Measurements from ENCODE around the gene NBPF3. TPM values are rescaled to one million over a fixed set of nuclear protein-coding genes. Genes with fewer than 3 reads are reported as not detected.
"Not testable (repeated sequence)": the region's sequence is repeated elsewhere in the genome, so short reads cannot be mapped to it uniquely, and the experiment has no call there.

The NBPF3 gene
- total RNA-seq, 2 experiments from 2014 or later: 7.9 to 9.4 TPM

GRCh38 chr1:21439345-21439720 is 604 bp upstream of the NBPF3 start:
- POLR2A ChIA-PET: no interaction called here
- H3K27me3 Mint-ChIP-seq: peaks cover 6% of the 10 kb centered on the region
- H3K4me3 Mint-ChIP-seq: peak overlapping the region; percentile 78
- peak overlapping the region; percentile 83 for H3K27ac Mint-ChIP-seq
- ATAC-seq (no peak), DNase-seq (no peak)
- H3K4me1 Mint-ChIP-seq (ENCODE audit: low read depth): peaks cover 13% of the 10 kb centered on the region
- intact Hi-C loops (cut with micrococcal nuclease): no loop called here
- H3K9me3 Mint-ChIP-seq: no peaks in the 10 kb centered on the region
- CTCF ChIA-PET: no interaction called here
- TF ChIP-seq CTCF (IDR thresholded peaks at IDR 0.05): no peak
- no peaks in the 10 kb centered on the region for H3K36me3 Mint-ChIP-seq (ENCODE audit: low read depth)

DNA sequence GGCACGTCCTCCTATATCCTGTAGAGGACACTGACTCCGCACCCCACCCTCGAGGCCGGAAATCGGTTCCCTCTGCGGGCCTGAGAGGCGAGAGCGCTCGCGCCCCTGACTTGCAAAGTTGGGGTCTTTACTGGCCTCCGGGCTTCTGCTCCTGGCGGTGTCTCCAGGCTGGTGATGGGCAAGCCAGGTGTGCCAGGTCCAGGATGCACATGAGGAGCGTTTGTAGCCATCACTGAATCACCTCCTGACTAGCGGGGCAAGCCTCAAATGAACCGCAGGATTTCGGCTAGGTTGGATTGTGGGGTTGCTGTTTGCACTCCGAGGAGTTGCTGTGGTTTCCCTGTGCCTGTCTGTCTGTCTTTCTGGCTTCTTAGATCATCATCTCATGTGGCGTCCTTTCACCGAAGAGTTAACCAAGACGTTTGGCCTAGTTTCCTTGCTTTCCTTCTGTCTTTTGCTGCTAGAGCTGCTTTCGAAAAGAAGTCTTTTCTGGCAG is 741 bp downstream of the NBPF3 start:
- H3K27me3 Mint-ChIP-seq; H3K36me3 Mint-ChIP-seq (ENCODE audit: low read depth); intact Hi-C loops (cut with micrococcal nuclease); POLR2A ChIA-PET; H3K9me3 Mint-ChIP-seq: not testable (repeated sequence)
- H3K4me3 Mint-ChIP-seq: peak overlapping the region; percentile 78
- CTCF ChIA-PET: interaction anchor here (1.3 kb wide), 1 partner anchor 170 kb away, joined by 5 read pairs; no protein-coding TSS in a partner anchor
- H3K27ac Mint-ChIP-seq: peak overlapping the region; percentile 57
- peak; percentile 69 for DNase-seq
- peak; percentile 35 for ATAC-seq
- peaks cover 13% of the 10 kb centered on the region for H3K4me1 Mint-ChIP-seq (ENCODE audit: low read depth)

DNA sequence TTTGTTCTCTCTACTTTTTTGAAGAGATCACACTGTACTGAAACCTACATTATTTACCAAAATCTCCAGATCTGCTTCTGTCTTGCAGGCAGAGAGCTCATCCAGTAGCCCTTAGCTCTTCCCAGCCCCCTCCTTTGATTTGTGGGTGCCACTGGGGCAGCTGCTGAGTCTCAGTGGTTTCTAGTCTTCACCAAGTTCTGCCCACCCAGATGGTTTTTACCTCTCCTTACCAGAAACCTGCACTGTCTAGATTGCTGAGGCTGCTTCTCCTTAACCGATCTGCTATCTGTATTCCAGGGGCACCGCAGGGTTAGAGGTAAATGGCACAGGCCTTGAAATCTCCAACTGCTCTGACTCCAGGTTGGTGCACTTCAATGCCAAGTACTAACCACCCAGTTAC is 6.7 kb downstream of the NBPF3 start:
- peaks cover 12% of the 10 kb centered on the region for H3K36me3 Mint-ChIP-seq (ENCODE audit: low read depth)
- H3K27ac Mint-ChIP-seq: not testable (repeated sequence)

DNA sequence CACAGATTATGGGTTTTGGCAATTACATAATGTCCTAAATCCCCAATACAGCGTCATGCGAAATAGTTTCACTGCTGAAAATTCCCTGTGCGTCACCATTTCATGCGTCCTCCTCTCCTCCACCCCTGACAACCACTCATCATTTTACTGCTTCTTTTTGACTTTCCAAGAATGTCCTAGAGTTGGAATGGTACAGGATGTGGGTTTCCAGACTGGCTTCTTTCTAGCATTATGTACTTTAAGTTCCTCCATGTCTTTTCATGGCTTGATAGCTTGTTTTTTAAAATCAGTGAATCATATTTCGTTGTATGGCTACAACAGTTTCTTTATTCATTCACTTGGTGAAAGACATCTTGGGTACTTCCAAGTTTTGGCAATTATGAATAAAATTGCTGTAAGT is 7.4 kb downstream of the NBPF3 start:
- Mint-ChIP-seq H3K36me3 (ENCODE audit: low read depth) (peaks cover 12% of the 10 kb centered on the region), H3K4me3 (no peak overlapping the region), H3K27ac (no peak overlapping the region), H3K9me3 (no peaks in the 10 kb centered on the region), H3K27me3 (no peaks in the 10 kb centered on the region), H3K4me1 (ENCODE audit: low read depth) (peaks cover 19% of the 10 kb centered on the region)
- DNase-seq: no peak
- no peak for TF ChIP-seq CTCF (IDR thresholded peaks at IDR 0.05)
- ChIA-PET POLR2A (no interaction called here), CTCF (no interaction called here)
- no peak for ATAC-seq
- intact Hi-C loops (cut with micrococcal nuclease): no loop called here

More for the DNA sequence above, 6.7 kb downstream of the NBPF3 start:
- H3K4me1 Mint-ChIP-seq (ENCODE audit: low read depth): peaks cover 21% of the 10 kb centered on the region
- H3K9me3 Mint-ChIP-seq; POLR2A ChIA-PET; H3K27me3 Mint-ChIP-seq; intact Hi-C loops (cut with micrococcal nuclease); ATAC-seq; DNase-seq; CTCF ChIA-PET; H3K4me3 Mint-ChIP-seq: not testable (repeated sequence)

- CTCF ChIA-PET: interaction anchor here (0.7 to 1.6 kb wide), 2 partner anchors 19 to 233 kb away, joined by 3 read pairs; no protein-coding TSS in a partner anchor
- Mint-ChIP-seq H3K27me3 (no peaks in the 10 kb centered on the region), H3K27ac (no peak overlapping the region), H3K36me3 (ENCODE audit: low read depth) (peaks cover 12% of the 10 kb centered on the region), H3K4me3 (no peak overlapping the region), H3K4me1 (ENCODE audit: low read depth) (peaks cover 28% of the 10 kb centered on the region), H3K9me3 (no peaks in the 10 kb centered on the region)
- ATAC-seq: no peak
- POLR2A ChIA-PET: interaction anchor here (0.6 kb wide), 1 partner anchor 10 kb away, joined by 3 read pairs; the partner anchor contains the start of gene NBPF3
- no peak for TF ChIP-seq CTCF (IDR thresholded peaks at IDR 0.05)
- intact Hi-C loops (cut with micrococcal nuclease): no loop called here
- no peak for DNase-seq
Measured at GRCh38 chr1:21449906-21450305, 10.0 kb downstream of the NBPF3 start.

GRCh38 chr1:21451212-21451611 is 11.3 kb downstream of the NBPF3 start:
- peaks cover 25% of the 10 kb centered on the region for H3K4me1 Mint-ChIP-seq (ENCODE audit: low read depth)
- no peaks in the 10 kb centered on the region for H3K9me3 Mint-ChIP-seq
- CTCF ChIA-PET: no interaction called here
- DNase-seq: no peak
- intact Hi-C loops (cut with micrococcal nuclease): no loop called here
- no peak overlapping the region for H3K4me3 Mint-ChIP-seq
- no peak for ATAC-seq
- POLR2A ChIA-PET: no interaction called here
- TF ChIP-seq CTCF (IDR thresholded peaks at IDR 0.05): no peak
- H3K27ac Mint-ChIP-seq: no peak overlapping the region
- no peaks in the 10 kb centered on the region for H3K27me3 Mint-ChIP-seq
- peaks cover 7% of the 10 kb centered on the region for H3K36me3 Mint-ChIP-seq (ENCODE audit: low read depth)

Measured in activated CD8-positive, alpha-beta T cell treated with anti-CD3 and anti-CD28 coated beads for 36 hours (primary cell).